Fibroblast of the aortic adventitia (primary cell): ENCODE data around the gene PDLIM1. TPM values are rescaled to one million over a fixed set of nuclear protein-coding genes. Genes with fewer than 3 reads are reported as not detected.

Experiments
- DNase-seq: peaks from one replicate; pipeline ENCODE4 v3.0.0-alpha.2; 2010; ENCODE audit warnings: low read depth
- H3K4me3 ChIP-seq: 2 replicates; pipeline ENCODE4 v1.5.1; 2011; ENCODE audit warnings: low read depth, mild to moderate bottlenecking, control low read depth, low read length, moderate library complexity
- CTCF ChIP-seq: IDR thresholded peaks from 2 replicates; pipeline ENCODE4 v1.5.1; 2011; ENCODE audit warnings: mild to moderate bottlenecking, low read length, control low read depth, inconsistent platforms; ENCODE audit not compliant: insufficient read depth
- total RNA-seq: library from RNA; depleted of rRNA; stranded (reverse); fragments of >200 nt; gene quantifications from 2 replicates; pipeline ENCODE4 v1.2.3, GENCODE V29; 2012; ENCODE audit warnings: low replicate concordance

PDLIM1 gene
- total RNA-seq, 1 donor, result 13.5 TPM

- H3K4me3 ChIP-seq, result no peak overlapping the region
- TF ChIP-seq CTCF, result no peak
- DNase-seq, result no peak
Observed at GRCh38 chr10:95306851-95307250, 16.0 kb upstream of the PDLIM1 start.

- no peak for DNase-seq
- no peak for TF ChIP-seq CTCF
- H3K4me3 ChIP-seq, result no peak overlapping the region
Observed at GRCh38 chr10:95306318-95306650, 15.5 kb upstream of the PDLIM1 start.

GRCh38 chr10:95305606-95306317 is 15.0 kb upstream of the PDLIM1 start:
- TF ChIP-seq CTCF, result no peak
- no peak for DNase-seq
- H3K4me3 ChIP-seq, result no peak overlapping the region

GRCh38 chr10:95304976-95305375 is 14.2 kb upstream of the PDLIM1 start:
- no peak for TF ChIP-seq CTCF
- no peak for DNase-seq
- no peak overlapping the region for H3K4me3 ChIP-seq

GRCh38 chr10:95304463-95304862 is 13.7 kb upstream of the PDLIM1 start:
- no peak for DNase-seq
- no peak for TF ChIP-seq CTCF
- H3K4me3 ChIP-seq, result no peak overlapping the region

GRCh38 chr10:95303950-95304349 is 13.1 kb upstream of the PDLIM1 start:
- no peak overlapping the region for H3K4me3 ChIP-seq
- no peak for DNase-seq
- TF ChIP-seq CTCF, result no peak

GRCh38 chr10:95303535-95303934 is 12.7 kb upstream of the PDLIM1 start:
- DNase-seq, result no peak
- no peak for TF ChIP-seq CTCF
- no peak overlapping the region for H3K4me3 ChIP-seq
